EL (cell line): Measurements from ENCODE around the gene NOC4L.
"Not testable (repeated sequence)": the region's sequence is repeated elsewhere in the genome, so short reads cannot be mapped to it uniquely, and the experiment has no call there.

Experiments
- DNase-seq: peaks from one replicate; pipeline ENCODE4 v3.0.0-alpha.2; 2016

The NOC4L gene

GRCh38 chr12:132144810-132145168 is 532 bp downstream of the NOC4L start:
- no peak for DNase-seq

GRCh38 chr12:132145334-132145733 is 1.1 kb downstream of the NOC4L start:
- DNase-seq, result no peak

DNA sequence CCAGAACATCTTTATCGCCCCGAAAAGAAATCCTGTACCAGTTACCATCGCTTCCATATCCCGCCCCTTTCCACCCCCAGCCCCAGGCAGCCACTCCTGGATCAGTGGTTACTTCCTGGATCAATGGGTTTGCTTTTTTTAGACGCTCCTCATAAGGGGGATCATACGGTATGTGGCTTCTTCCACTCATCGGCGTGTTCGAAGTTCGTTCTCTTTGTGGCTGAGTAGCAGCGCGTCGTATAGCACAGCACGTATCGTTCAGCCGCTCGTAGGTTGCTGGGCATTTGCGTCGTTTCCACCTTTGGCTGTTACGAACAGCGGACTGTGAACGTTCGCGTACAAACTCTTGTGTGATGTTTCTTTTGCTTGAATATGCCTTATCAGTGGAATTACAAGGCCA is 1.8 kb downstream of the NOC4L start:
- no peak for DNase-seq

GRCh38 chr12:132146772-132147422 is 2.6 kb downstream of the NOC4L start:
- DNase-seq, result no peak

DNA sequence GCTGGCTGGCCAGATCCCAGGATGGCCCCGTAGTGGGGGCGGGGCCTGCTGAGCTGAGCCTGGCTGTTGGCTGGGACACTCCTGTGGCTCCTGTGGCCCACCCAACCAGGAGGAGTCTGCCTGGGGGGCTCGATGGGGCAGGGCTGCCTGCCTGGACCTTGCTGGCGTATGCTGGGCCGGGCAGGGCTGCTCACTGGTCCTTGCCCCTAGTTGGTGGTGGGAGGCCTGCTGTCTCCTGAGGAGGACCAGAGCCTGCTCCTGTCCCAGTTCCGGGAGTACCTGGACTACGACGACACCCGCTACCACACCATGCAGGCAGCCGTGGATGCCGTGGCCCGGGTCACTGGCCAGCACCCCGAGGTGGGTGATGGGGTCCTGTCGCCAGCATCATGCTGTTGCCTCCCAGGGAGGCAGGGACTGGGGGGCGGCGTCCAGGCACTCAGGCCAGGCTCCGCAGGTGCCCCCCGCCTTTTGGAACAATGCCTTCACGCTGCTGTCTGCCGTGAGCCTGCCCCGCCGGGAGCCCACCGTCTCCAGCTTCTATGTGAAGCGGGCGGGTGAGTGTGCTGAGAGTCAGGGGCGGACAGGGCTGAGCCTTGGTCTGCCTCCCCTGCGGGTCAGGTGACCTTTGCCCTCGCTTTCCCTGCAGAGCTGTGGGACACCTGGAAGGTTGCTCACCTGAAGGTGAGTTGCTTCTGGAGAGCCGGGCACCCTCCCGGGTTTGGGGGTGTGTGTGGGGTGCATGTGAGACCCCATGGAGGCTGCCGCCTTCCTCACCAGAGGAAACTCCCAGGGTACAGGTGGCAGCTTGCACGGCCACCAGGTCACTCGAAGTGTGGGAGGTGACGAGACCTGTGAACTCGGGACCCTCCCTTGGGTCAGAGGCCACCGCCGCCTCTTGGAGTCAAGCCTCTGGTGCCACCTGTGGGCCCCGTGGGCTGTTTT is 3.4 kb downstream of the NOC4L start:
- no peak for DNase-seq

DNA sequence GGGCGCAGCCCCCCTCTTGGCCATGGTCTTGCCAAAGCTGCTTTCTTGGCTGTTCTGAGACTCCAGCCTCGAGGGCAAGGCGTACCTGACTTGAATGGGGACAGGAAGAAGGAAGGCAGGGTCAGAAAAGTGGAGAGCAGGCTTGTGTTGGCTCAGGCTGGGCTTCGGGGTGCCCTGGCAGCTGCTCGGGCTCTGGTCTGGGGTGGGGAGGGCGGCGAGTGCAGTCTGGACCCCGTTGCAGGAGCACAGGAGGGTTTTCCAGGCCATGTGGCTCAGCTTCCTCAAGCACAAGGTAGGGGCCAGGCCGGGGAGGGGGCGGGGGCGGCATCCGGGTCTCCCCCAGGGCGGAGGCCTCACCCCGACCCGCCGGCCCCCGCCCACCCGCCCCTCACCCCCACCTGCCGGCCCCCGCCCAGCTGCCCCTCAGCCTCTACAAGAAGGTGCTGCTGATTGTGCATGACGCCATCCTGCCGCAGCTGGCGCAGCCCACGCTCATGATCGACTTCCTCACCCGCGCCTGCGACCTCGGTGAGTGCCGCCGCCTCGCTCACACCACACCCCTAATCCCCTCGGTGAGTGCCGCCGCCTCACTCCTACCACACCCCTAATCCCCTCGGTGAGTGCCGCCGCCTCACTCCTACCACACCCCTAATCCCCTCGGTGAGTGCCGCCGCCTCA is 4.2 kb downstream of the NOC4L start:
- no peak for DNase-seq

- DNase-seq, result not testable (repeated sequence)
Measured at GRCh38 chr12:132149526-132149925, 5.3 kb downstream of the NOC4L start.

DNA sequence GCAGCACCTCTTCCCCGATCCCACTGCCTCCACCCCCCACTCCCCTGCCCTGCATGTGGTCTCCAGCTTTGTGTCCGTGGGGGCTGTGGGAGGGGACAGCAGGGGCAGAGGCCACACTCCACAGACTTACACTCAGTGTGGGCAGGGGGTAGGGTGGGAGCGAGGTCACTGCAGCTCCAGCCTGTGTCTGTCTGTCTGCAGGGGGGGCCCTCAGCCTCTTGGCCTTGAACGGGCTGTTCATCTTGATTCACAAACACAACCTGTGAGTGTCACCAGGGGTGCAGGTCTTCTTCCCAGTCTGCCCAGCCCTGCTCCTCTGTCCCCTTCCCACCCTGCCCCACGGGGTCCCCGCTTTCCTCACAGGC is 6.5 kb downstream of the NOC4L start:
- DNase-seq, result no peak

DNA sequence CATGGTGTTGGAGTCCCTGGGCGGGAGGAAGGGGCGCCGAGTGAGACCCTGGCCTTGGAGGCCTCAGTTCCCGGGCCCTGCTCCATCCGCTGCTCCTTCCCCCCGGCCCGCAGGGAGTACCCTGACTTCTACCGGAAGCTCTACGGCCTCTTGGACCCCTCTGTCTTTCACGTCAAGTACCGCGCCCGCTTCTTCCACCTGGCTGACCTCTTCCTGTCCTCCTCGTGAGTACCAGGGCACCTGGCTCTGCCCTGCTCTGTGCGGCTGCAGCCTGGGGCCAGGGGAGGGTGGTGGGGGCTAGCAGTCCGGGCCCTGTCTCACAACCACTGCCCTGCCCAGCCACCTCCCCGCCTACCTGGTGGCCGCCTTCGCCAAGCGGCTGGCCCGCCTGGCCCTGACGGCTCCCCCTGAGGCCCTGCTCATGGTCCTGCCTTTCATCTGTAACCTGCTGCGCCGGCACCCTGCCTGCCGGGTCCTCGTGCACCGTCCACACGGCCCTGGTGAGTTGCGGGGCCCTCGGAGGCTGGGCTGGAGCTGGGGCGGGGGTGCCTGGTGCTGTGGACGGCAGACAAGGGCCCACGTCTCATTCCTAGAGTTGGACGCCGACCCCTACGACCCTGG is 7.0 kb downstream of the NOC4L start:
- no peak for DNase-seq

DNA sequence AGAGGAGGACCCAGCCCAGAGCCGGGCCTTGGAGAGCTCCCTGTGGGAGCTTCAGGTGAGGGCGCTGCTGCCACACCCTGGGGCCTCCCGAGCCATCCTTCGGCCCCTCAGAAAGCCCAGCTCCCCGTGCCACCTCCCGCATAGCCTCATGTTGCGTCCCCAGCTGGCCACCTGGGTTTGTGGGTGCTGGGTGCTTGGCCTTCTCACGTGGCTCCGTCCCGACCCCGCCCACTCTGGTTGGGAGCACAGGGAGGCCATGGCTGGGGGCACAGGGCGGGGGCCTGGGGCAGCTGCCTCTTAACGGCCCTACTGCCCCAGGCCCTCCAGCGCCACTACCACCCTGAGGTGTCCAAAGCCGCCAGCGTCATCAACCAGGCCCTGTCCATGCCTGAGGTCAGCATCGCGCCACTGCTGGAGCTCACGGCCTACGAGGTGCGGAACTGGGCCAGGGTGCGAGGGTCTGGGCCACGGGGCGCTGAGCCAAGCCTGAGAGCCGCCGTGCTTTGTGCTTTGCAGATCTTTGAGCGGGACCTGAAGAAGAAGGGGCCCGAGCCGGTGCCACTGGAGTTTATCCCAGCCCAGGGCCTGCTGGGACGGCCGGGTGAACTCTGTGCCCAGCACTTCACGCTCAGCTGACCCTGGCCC is 7.6 kb downstream of the NOC4L start:
- no peak for DNase-seq

DNA sequence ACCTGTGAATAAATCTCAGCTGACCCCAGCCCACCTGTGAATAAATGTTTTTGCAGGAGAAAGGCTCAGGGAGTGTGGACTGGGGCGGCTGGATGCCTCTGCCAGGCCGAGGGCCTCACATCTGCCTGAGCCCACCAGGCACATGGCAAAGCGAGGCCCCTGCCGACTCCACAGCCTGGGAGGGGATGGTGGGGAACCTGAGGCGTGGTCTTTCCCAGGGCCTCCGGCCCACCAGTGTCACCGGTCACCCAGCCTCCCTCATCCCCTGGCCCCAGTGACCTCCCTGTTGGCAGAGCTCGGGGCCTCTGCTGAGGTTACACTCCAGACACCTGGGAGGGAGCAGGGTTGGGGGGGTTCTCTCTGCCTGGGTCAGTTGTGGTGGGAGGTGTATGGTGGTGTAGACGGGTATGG is 8.2 kb downstream of the NOC4L start:
- DNase-seq, result no peak

DNA sequence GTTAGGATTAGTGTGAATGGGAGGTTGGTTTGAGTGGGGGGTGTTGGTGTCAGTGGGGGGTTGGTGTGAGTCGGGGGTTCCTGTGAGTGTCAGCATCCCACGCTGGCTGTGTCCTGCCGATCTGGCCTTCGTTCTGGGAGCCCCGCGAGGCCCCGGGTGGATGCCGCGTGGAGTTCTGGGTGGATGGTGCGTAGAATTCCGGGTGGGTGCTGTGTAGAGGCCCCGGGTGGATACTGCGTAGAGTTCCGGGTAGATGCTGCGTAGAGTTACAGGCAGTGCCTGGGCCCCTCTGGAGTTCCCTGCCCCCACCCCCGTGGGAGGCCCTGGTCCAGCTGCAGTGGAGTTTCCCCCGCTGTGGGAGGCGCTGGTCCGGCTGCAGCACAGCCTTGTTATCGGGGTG is 8.7 kb downstream of the NOC4L start:
- no peak for DNase-seq

- peak; percentile 64 for DNase-seq
Measured at GRCh38 chr12:132153501-132154340, 9.5 kb downstream of the NOC4L start.

DNA sequence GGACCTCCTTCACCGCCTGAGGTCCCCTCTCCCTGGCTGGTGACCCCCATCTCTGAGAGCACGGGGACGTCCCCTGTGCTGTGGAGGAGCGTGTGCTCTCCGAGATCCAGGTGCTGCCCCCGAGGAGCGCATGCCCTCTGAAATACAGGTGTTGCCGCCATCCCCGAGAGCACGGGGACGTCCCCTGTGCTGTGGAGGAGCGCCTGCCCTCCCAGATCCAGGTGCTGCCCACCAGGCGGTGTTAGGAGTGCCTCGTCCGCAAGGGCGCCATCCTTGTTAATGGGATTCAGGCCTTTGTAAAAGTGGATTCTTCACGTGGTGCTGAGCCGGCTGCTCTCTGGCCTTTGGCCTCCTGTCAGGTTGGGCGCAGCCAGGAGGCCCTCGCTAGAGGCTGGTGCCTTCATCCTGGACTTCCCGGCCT is 10.1 kb downstream of the NOC4L start:
- DNase-seq, result no peak

GRCh38 chr12:132154941-132155770 is 10.9 kb downstream of the NOC4L start:
- peak; percentile 12 for DNase-seq

- DNase-seq, result no peak
Measured at GRCh38 chr12:132155771-132156572, 11.7 kb downstream of the NOC4L start.

- DNase-seq, result no peak
Measured at GRCh38 chr12:132156573-132157325, 12.5 kb downstream of the NOC4L start.

GRCh38 chr12:132157733-132158409 is 13.6 kb downstream of the NOC4L start:
- DNase-seq, result no peak
